Natural killer cell (primary cell): ENCODE results near the gene RPL35. TPM values are rescaled to one million over a fixed set of nuclear protein-coding genes. Genes with fewer than 3 reads are reported as not detected.

ENCODE experiments used
- ATAC-seq, 3 donors: fragments of 150-1000 bp in 2 of 3; fragments of 200-7000 bp in 1 of 3; cut with Tn5 transposase; 1 replicate in 1 of 3; 2 replicates in 2 of 3; pipeline ENCODE4 v1.10.0; 2021; ENCODE audit warnings: mild to moderate bottlenecking in 2 of 3, moderate library complexity in 2 of 3
- DNase-seq, 2 donors: peaks; one replicate each; pipeline versions ENCODE4 v3.0.0 to v3.0.0-alpha.2; 2013 to 2021; ENCODE audit warnings: mixed read lengths in 1 of 2
- H3K27ac ChIP-seq: one replicate; pipeline ENCODE4 v1.5.1; 2013; ENCODE audit warnings: mild to moderate bottlenecking, low read length
- H3K27me3 ChIP-seq: one replicate; pipeline ENCODE4 v1.6.1; 2013; ENCODE audit warnings: low read length; ENCODE audit not compliant: control insufficient read depth, insufficient read depth
- H3K36me3 ChIP-seq: one replicate; pipeline ENCODE4 v1.6.1; 2013; ENCODE audit warnings: low read length; ENCODE audit not compliant: control insufficient read depth, insufficient read depth
- H3K4me1 ChIP-seq: one replicate; pipeline ENCODE4 v1.6.1; 2013; ENCODE audit warnings: low read length; ENCODE audit not compliant: control insufficient read depth, insufficient read depth
- H3K4me3 ChIP-seq: one replicate; pipeline ENCODE4 v1.5.1; 2013; ENCODE audit warnings: low read length
- H3K9me3 ChIP-seq: one replicate; pipeline ENCODE4 v1.6.1; 2013; ENCODE audit warnings: low read length; ENCODE audit not compliant: control insufficient read depth, insufficient read depth
- H3K27ac Mint-ChIP-seq, 2 donors: one replicate each; pipeline ENCODE4 v1.8.0; 2022; ENCODE audit warnings: mild to moderate bottlenecking in 2 of 2, mixed read lengths in 2 of 2, moderate library complexity in 1 of 2
- H3K27me3 Mint-ChIP-seq, 2 donors: one replicate each; pipeline ENCODE4 v1.8.0; 2022; ENCODE audit warnings: low read depth in 2 of 2, mixed read lengths in 2 of 2
- H3K36me3 Mint-ChIP-seq: one replicate; pipeline ENCODE4 v1.8.0; 2022; ENCODE audit warnings: mixed read lengths
- H3K4me1 Mint-ChIP-seq, 2 donors: one replicate each; pipeline ENCODE4 v1.8.0; 2022; ENCODE audit warnings: mixed read lengths in 2 of 2
- H3K4me3 Mint-ChIP-seq: one replicate; pipeline ENCODE4 v1.8.0; 2022; ENCODE audit warnings: mild to moderate bottlenecking, moderate library complexity, mixed read lengths
- H3K9me3 Mint-ChIP-seq, 2 donors: one replicate each; pipeline ENCODE4 v1.8.0; 2022; ENCODE audit warnings: mixed read lengths in 2 of 2
- WGBS: methylation state at CpG from one replicate; pipeline ENCODE4 v1.1.7; 2013; ENCODE audit warnings: missing lambda C conversion rate; ENCODE audit not compliant: insufficient coverage; 5-methylcytosine and 5-hydroxymethylcytosine counted together
- intact Hi-C: fragments of 100-400 bp; cut with micrococcal nuclease; formaldehyde crosslinking; loops from one replicate; pipeline ENCODE4 v1.14.2; 2022
- total RNA-seq, 4 donors: library from RNA; stranded (reverse); fragments of 120-200 nt in 1 of 4; gene quantifications; one replicate each; pipeline versions ENCODE4 v1.2.3 to v1.2.4, GENCODE V29; 2013 to 2022
- TF ChIP-seq, protein P1 (sequence below): fragments of 200-600 bp; IDR thresholded peaks from one replicate; pipeline ENCODE4 v1.8.0; 2022; ENCODE audit warnings: antibody characterized with exemption

RPL35 gene
- total RNA-seq, 3 donors from 2014 or later (not counting 1 experiment from before 2014, with no cell fraction given): 716 to 896 (median 795) TPM

DNA sequence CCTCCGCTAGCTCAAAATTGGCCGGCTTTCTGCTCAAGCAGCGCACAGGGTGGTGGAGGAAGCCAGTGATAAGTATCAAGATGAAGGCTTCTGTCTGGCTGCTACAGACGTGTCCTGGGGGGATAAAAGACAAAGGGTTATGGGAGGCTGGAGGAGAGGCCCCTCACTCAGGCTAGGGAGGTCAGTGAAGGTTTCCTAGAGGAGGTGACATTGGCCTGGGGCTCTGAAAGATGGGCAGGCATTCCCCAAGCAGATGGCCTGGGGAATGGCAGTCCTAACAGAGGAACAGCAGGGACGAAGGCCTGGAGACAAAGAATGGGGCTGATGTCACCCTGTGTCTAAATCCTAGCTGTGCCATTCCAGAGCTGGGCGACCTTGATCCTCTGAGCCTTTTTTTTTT, 52.5 kb downstream of the RPL35 start:
- Histone ChIP-seq H3K9me3 (no peaks in the 10 kb centered on the region), H3K4me1 (no peaks in the 10 kb centered on the region), H3K4me3 (no peak overlapping the region), H3K27me3 (no peaks in the 10 kb centered on the region), H3K36me3 (no peaks in the 10 kb centered on the region), H3K27ac (no peak overlapping the region)
- DNase-seq: no peak
- Mint-ChIP-seq H3K27me3 (peaks cover 0 to 2% of the 10 kb centered on the region in 2 donors), H3K27ac (no peak overlapping the region), H3K36me3 (no peaks in the 10 kb centered on the region), H3K9me3 (no peaks in the 10 kb centered on the region), H3K4me1 (no peaks in the 10 kb centered on the region), H3K4me3 (no peak overlapping the region)
- intact Hi-C loops: no loop called here
- no peak for ATAC-seq
- WGBS: 92% methylated on average over 6 of the region's 6 CpGs
- TF ChIP-seq, protein P1, sequence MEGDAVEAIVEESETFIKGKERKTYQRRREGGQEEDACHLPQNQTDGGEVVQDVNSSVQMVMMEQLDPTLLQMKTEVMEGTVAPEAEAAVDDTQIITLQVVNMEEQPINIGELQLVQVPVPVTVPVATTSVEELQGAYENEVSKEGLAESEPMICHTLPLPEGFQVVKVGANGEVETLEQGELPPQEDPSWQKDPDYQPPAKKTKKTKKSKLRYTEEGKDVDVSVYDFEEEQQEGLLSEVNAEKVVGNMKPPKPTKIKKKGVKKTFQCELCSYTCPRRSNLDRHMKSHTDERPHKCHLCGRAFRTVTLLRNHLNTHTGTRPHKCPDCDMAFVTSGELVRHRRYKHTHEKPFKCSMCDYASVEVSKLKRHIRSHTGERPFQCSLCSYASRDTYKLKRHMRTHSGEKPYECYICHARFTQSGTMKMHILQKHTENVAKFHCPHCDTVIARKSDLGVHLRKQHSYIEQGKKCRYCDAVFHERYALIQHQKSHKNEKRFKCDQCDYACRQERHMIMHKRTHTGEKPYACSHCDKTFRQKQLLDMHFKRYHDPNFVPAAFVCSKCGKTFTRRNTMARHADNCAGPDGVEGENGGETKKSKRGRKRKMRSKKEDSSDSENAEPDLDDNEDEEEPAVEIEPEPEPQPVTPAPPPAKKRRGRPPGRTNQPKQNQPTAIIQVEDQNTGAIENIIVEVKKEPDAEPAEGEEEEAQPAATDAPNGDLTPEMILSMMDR: no peak

DNA sequence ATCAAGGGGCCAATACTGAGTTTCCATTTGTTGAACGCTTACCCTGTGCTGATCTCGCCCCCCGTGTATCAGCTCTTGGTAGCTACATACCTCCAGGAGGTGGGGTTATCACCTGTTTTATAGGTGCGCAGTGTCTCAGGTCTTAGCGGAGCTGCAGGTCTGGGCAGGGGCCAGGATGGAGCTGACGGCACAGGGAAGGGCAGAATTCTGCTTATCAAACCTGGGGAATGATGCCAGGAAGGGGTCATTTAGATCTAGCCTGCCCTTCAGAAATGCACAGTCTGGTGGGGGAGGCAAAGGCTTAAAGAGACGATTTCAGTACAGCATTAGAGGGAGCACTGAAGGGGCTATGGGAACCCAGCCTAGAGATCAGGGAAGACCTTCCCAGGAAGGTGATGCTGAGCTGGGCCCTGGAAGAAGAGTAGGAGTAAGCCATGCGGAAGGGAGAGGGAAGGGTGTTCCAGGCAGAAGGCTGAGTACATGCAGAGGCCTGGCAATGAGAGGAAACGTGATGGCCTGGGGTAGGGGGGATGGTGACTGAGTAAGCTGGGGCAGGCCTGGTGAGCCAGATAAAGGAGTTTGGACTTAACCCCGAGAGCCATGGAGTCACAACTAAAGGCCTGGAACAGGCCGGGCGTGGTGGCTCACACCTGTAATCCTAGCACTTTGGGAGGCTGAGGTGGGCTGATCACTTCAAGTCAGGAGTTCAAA, 53.4 kb downstream of the RPL35 start:
- Histone ChIP-seq H3K27ac (no peak overlapping the region), H3K9me3 (no peaks in the 10 kb centered on the region), H3K36me3 (no peaks in the 10 kb centered on the region), H3K27me3 (no peaks in the 10 kb centered on the region), H3K4me1 (no peaks in the 10 kb centered on the region), H3K4me3 (no peak overlapping the region)
- ATAC-seq (no peak), DNase-seq (no peak)
- peaks cover 0 to 2% of the 10 kb centered on the region in 2 donors for H3K27me3 Mint-ChIP-seq
- H3K4me3 Mint-ChIP-seq: no peak overlapping the region
- H3K4me1 Mint-ChIP-seq: no peaks in the 10 kb centered on the region
- H3K27ac Mint-ChIP-seq: no peak overlapping the region
- TF ChIP-seq, protein P1: no peak
- 92% methylated on average over 12 of the region's 12 CpGs for WGBS
- intact Hi-C loops: no loop called here
- H3K9me3 Mint-ChIP-seq: no peaks in the 10 kb centered on the region
- no peaks in the 10 kb centered on the region for H3K36me3 Mint-ChIP-seq

Other genes starting within 250 kb of the RPL35 start
- under 1 TPM; 0.07 to 0.75 (median 0.49) TPM for gene NR6A1, start 90.6 kb downstream of the RPL35 start, total RNA-seq
- gene OLFML2A, start 84.8 kb downstream of the RPL35 start, total RNA-seq: not detected
- gene WDR38, start 8.5 kb downstream of the RPL35 start, total RNA-seq: not detected
- 100 to 1,000 TPM; 131 to 169 (median 139) TPM for gene ARPC5L, start 173 bp upstream of the RPL35 start, total RNA-seq
- 10 to 100 TPM; 21.5 to 32.4 (median 27.0) TPM for gene GOLGA1, start 79.1 kb upstream of the RPL35 start, total RNA-seq